GM12878 (cell line): ENCODE results near the gene PPP2R5D. TPM values are rescaled to one million over a fixed set of nuclear protein-coding genes. Genes with fewer than 3 reads are reported as not detected.

Source experiments
- CHD1 ChIP-seq: IDR thresholded peaks from 2 replicates; pipeline ENCODE4 v1.6.1; 2012; ENCODE audit warnings: low read depth, low read length, improper control_type of control experiment
- CREM ChIP-seq: IDR thresholded peaks from 2 replicates; pipeline ENCODE4 v1.6.1; 2014; ENCODE audit warnings: antibody characterized with exemption, low read depth
- DPF2 ChIP-seq: fragments of 450-650 bp; IDR thresholded peaks from 2 replicates; pipeline ENCODE4 v1.6.1; 2017; ENCODE audit warnings: mild to moderate bottlenecking
- EED ChIP-seq: sonication (generic); IDR thresholded peaks from 2 replicates; pipeline ENCODE4 v1.6.1; 2016; ENCODE audit warnings: antibody characterized with exemption, low read depth
- ESRRA ChIP-seq: IDR thresholded peaks from 2 replicates; pipeline ENCODE4 v1.6.1; 2012; ENCODE audit warnings: mild to moderate bottlenecking, low read length, improper control_type of control experiment
- ETV6 ChIP-seq, 2 experiments: fragments of 450-650 bp in 1 of 2; IDR thresholded peaks in 1 of 2; conservative IDR thresholded peaks in 1 of 2; 2 replicates each; pipeline ENCODE4 v1.6.1; 2014; ENCODE audit warnings: antibody characterized with exemption in 1 of 2, borderline replicate concordance in 1 of 2, low read depth in 1 of 2, mild to moderate bottlenecking in 1 of 2, moderate library complexity in 1 of 2
- IRF4 ChIP-seq: IDR thresholded peaks from 2 replicates; pipeline ENCODE4 v1.6.1; 2011; ENCODE audit warnings: low read depth, low read length
- JUNB ChIP-seq: IDR thresholded peaks from 2 replicates; pipeline ENCODE4 v1.6.1; 2016; ENCODE audit warnings: antibody characterized with exemption, mild to moderate bottlenecking
- JUND ChIP-seq: IDR thresholded peaks from 2 replicates; pipeline ENCODE4 v1.6.1; 2012; ENCODE audit warnings: low read depth, mild to moderate bottlenecking, low read length, improper control_type of control experiment, moderate library complexity
- PML ChIP-seq: IDR thresholded peaks from 2 replicates; pipeline ENCODE4 v1.6.1; 2012; ENCODE audit warnings: low read length, inconsistent platforms
- POLR2A ChIP-seq: IDR thresholded peaks from 2 replicates; pipeline ENCODE4 v1.6.1; 2011; ENCODE audit warnings: low read depth, mild to moderate bottlenecking, low read length
- RAD21 ChIP-seq: IDR thresholded peaks from 2 replicates; pipeline ENCODE4 v1.6.1; 2011; ENCODE audit warnings: mild to moderate bottlenecking, low read depth, low read length, moderate library complexity; ENCODE audit not compliant: insufficient read depth
- RELA ChIP-seq: fragments of 450-650 bp; IDR thresholded peaks from 2 replicates; pipeline ENCODE4 v1.8.0; 2014; ENCODE audit warnings: borderline replicate concordance; ENCODE audit not compliant: partially characterized antibody
- SIX5 ChIP-seq: IDR thresholded peaks from 2 replicates; pipeline ENCODE4 v1.6.1; 2011; ENCODE audit warnings: mild to moderate bottlenecking, low read depth, low read length, moderate library complexity; ENCODE audit not compliant: severe bottlenecking
- TARDBP ChIP-seq: IDR thresholded peaks from 2 replicates; pipeline ENCODE4 v1.6.1; 2016; ENCODE audit warnings: borderline replicate concordance
- TCF7 ChIP-seq: IDR thresholded peaks from 2 replicates; pipeline ENCODE4 v1.6.1; 2014; ENCODE audit warnings: antibody characterized with exemption, borderline replicate concordance
- ZBTB40 ChIP-seq: fragments of 450-650 bp; IDR thresholded peaks from 2 replicates; pipeline ENCODE4 v1.6.1; 2016; ENCODE audit warnings: mild to moderate bottlenecking, moderate library complexity, borderline replicate concordance
- ZNF384 ChIP-seq: IDR thresholded peaks from 2 replicates; pipeline ENCODE4 v1.6.1; 2012; ENCODE audit warnings: low read depth, mild to moderate bottlenecking, low read length, improper control_type of control experiment, borderline replicate concordance
- polyA plus RNA-seq, 11 experiments: library from polyadenylated mRNA; depleted of rRNA in 4 of 11; unstranded in 6 of 11; stranded (reverse) in 5 of 11; fragments of >200 nt; fragmentation: Nextera tagmentation in 4 of 11; fragmentation: Illumina TruSeq in 1 of 11; extraction: Ambion mirVana in 4 of 11; extraction: Trizol in 1 of 11; gene quantifications; 1 replicate in 1 of 11; 2 replicates in 10 of 11; pipeline versions ENCODE4 v1.2.1 to v1.2.3, GENCODE V29; 2011 to 2016; ENCODE audit warnings: inconsistent platforms in 2 of 11, missing spikeins in 2 of 11, low read depth in 1 of 11
- total RNA-seq, 4 experiments: library from RNA; depleted of rRNA in 3 of 4; stranded (reverse); fragments of >200 nt in 3 of 4; fragmentation: Illumina TruSeq in 1 of 4; extraction: Trizol in 1 of 4; gene quantifications; 2 replicates each; pipeline versions ENCODE4 v1.2.1 to v1.2.3, GENCODE V29; 2013 to 2021
- TF ChIP-seq, protein P1 (sequence below): fragments of 450-650 bp; IDR thresholded peaks from 2 replicates; pipeline ENCODE4 v1.6.1; 2017; ENCODE audit warnings: mild to moderate bottlenecking, low read depth, inconsistent platforms; ENCODE audit not compliant: poor library complexity, severe bottlenecking
- TF ChIP-seq, protein P2 (sequence below): fragments of 450-650 bp; conservative IDR thresholded peaks from 2 replicates; pipeline ENCODE4 v1.6.1; 2017; ENCODE audit warnings: mild to moderate bottlenecking, moderate library complexity
- TF ChIP-seq, protein P3 (sequence below): IDR thresholded peaks from 2 replicates; pipeline ENCODE4 v1.6.1; 2011; ENCODE audit warnings: borderline replicate concordance, low read depth, mild to moderate bottlenecking, moderate library complexity, low read length; ENCODE audit not compliant: insufficient read depth, poor library complexity, severe bottlenecking

The PPP2R5D gene
- total and polyA plus RNA-seq, 10 of the 15 experiments (the other 5 are each of a cell fraction or from before 2014, with no cell fraction given), result 1.5 to 59.0 (median 32.0) TPM

DNA sequence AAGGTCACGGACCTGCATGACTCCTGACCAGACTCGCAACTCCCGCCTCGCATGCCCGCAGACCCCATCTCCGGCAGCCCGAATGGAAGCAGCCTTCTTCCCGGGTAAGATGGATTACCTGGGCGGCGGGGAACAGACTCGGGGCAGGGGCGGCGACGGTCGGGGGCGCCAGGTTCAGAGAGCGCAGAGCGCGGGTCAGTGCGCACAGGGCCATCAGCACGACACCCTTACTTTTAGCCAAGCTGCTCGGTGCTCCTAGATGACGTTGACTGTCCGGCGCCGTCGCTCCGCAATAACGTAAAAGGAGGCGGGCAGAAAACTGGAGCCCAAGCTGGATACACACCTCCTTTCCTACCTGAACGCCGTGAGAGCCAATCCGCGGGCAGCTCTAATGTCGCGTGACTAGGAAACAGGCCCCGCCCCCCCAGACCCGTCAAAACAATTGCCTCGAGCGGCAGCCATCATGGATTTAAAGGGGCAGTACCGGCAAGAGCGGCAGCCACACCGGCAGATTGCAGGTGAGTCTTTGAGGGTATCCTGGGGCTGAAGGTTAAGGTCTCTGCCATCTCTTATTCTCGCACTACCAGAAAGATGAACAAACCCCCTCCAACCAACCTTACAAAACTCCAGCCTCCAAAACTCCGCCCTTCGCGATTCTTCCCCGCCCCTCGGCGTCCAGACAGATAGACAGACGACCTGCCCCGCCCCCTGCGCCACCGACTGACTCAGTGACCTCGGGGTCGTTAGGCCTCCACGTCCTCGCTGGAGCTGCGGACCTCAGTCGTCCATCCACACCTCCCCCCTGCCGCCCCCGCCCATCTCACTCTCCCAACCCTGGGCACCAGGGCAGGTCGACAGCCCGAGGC is 75.0 kb downstream of the PPP2R5D start, which contains the start of the genes KLC4 and MRPL2 (continued):
- TF ChIP-seq RELA (no peak), CHD1 (no peak), ESRRA (no peak), POLR2A (peak; percentile 94), IRF4 (no peak), EED (no peak), TCF7 (no peak), SIX5 (peak; percentile 47), JUNB (no peak), ZNF384 (no peak), PML (peak; percentile 42; the same call in 1 of the 2 replicates), ZBTB40 (no peak; the same call in 1 of the 2 replicates), JUND (no peak), ETV6 (conservative IDR thresholded peaks at IDR 0.05 in 1 of 2, IDR thresholded peaks at IDR 0.05 in 1 of 2; ENCODE audit: borderline replicate concordance in 1 of 2, low read depth in 1 of 2) (no peak), TARDBP (peak; percentile 74; the same call in 1 of the 2 replicates), DPF2 (0 out of 2 replicates have a peak, but pooled peaks have one; percentile 4), CREM (peak; percentile 100), RAD21 (no peak)
- TF ChIP-seq, protein P1, sequence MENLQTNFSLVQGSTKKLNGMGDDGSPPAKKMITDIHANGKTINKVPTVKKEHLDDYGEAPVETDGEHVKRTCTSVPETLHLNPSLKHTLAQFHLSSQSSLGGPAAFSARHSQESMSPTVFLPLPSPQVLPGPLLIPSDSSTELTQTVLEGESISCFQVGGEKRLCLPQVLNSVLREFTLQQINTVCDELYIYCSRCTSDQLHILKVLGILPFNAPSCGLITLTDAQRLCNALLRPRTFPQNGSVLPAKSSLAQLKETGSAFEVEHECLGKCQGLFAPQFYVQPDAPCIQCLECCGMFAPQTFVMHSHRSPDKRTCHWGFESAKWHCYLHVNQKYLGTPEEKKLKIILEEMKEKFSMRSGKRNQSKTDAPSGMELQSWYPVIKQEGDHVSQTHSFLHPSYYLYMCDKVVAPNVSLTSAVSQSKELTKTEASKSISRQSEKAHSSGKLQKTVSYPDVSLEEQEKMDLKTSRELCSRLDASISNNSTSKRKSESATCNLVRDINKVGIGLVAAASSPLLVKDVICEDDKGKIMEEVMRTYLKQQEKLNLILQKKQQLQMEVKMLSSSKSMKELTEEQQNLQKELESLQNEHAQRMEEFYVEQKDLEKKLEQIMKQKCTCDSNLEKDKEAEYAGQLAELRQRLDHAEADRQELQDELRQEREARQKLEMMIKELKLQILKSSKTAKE, result peak; percentile 64
- TF ChIP-seq, protein P2, sequence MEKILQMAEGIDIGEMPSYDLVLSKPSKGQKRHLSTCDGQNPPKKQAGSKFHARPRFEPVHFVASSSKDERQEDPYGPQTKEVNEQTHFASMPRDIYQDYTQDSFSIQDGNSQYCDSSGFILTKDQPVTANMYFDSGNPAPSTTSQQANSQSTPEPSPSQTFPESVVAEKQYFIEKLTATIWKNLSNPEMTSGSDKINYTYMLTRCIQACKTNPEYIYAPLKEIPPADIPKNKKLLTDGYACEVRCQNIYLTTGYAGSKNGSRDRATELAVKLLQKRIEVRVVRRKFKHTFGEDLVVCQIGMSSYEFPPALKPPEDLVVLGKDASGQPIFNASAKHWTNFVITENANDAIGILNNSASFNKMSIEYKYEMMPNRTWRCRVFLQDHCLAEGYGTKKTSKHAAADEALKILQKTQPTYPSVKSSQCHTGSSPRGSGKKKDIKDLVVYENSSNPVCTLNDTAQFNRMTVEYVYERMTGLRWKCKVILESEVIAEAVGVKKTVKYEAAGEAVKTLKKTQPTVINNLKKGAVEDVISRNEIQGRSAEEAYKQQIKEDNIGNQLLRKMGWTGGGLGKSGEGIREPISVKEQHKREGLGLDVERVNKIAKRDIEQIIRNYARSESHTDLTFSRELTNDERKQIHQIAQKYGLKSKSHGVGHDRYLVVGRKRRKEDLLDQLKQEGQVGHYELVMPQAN, result peak; percentile 52; the same call in 1 of the 2 replicates
- TF ChIP-seq, protein P3, sequence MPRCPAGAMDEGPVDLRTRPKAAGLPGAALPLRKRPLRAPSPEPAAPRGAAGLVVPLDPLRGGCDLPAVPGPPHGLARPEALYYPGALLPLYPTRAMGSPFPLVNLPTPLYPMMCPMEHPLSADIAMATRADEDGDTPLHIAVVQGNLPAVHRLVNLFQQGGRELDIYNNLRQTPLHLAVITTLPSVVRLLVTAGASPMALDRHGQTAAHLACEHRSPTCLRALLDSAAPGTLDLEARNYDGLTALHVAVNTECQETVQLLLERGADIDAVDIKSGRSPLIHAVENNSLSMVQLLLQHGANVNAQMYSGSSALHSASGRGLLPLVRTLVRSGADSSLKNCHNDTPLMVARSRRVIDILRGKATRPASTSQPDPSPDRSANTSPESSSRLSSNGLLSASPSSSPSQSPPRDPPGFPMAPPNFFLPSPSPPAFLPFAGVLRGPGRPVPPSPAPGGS, result no peak
